ENCODE data around the gene ZIC1. TPM values are rescaled to one million over a fixed set of nuclear protein-coding genes. Genes with fewer than 3 reads are reported as not detected.

The ZIC1 gene
- total RNA-seq, 4 donors from 2014 or later: 1.6 to 2.5 (median 1.7) TPM; not detected in 1

DNA sequence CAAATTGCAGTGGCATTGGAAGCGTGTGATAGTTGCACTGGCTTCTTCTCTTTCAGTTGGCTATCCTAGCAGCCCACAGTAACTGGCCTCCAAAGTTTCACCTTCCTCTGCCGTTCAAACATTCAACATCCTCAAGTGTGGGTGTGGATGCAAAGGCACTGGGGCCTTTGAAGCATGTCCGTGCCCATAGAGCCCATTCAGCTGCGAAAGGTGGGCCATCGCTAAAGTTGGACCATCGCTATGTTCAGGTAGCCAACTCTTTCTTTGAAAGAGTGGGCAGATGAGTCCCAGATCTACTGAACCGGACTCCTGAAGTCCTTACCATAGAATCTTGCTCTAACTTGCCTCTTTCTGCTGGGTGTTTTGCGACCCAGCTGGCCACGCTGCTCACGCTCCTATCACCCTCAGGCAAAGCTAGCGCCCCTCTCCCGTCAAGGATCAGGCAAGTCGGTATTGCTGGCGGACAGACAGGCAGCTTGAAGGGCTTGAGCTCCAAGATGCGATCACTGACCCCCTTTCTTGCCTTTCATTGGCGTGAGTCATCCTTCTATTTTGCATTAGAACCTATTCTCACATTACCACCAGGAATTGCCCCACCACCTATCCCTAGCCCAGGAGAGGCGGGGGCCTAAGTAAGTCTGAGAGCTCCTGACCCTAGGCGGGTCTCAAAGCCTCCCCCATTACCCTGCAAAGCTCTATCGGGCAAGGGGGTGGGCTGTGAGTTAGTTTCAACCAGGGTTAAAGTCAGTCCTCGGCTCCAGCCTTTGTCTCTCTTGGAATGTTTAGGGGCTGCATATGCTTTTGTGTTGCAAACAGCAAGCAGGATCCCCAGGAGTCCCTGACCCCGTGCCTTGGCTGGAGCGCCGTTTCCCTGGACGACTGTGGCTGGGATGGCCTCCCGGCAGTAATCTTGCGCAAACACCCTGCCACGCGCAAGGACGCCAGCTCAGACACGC is 31.5 kb upstream of the ZIC1 start:
- no peaks in the 10 kb centered on the region for H3K9me3 ChIP-seq
- DNase-seq: no peak
- no peak for TF ChIP-seq POLR2A (IDR thresholded peaks at IDR 0.05)
- TF ChIP-seq, protein P1, sequence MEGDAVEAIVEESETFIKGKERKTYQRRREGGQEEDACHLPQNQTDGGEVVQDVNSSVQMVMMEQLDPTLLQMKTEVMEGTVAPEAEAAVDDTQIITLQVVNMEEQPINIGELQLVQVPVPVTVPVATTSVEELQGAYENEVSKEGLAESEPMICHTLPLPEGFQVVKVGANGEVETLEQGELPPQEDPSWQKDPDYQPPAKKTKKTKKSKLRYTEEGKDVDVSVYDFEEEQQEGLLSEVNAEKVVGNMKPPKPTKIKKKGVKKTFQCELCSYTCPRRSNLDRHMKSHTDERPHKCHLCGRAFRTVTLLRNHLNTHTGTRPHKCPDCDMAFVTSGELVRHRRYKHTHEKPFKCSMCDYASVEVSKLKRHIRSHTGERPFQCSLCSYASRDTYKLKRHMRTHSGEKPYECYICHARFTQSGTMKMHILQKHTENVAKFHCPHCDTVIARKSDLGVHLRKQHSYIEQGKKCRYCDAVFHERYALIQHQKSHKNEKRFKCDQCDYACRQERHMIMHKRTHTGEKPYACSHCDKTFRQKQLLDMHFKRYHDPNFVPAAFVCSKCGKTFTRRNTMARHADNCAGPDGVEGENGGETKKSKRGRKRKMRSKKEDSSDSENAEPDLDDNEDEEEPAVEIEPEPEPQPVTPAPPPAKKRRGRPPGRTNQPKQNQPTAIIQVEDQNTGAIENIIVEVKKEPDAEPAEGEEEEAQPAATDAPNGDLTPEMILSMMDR (IDR thresholded peaks at IDR 0.05): no peak
- no peaks in the 10 kb centered on the region for H3K4me1 ChIP-seq
- peaks cover 0 to 36% of the 10 kb centered on the region in 2 donors for H3K27me3 ChIP-seq
- no peaks in the 10 kb centered on the region for H3K36me3 ChIP-seq
- H3K4me3 ChIP-seq: no peak overlapping the region
- H3K27ac ChIP-seq: no peak overlapping the region

DNA sequence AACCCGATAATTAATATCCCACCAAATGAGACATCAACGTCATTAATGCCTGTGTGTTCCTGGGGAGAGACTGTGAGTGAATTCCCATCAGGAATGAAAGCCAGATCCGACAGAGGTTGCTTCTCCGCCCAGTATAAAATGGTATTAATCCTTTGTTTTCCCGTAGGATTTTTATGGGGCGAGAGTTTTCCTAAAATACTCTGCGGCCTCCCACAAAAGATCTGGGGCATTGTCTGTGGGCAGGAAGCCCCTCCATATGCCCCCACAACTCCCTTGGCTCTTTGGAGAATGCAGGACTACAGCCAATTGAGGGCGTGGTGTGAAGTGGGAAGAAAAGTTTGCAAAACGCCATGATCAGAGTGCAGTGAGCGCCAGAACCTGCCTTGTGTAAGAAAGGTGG is 29.5 kb upstream of the ZIC1 start:
- Histone ChIP-seq H3K9me3 (no peaks in the 10 kb centered on the region), H3K27ac (no peak overlapping the region), H3K4me3 (no peak overlapping the region), H3K27me3 (peaks cover 0 to 42% of the 10 kb centered on the region in 2 donors), H3K36me3 (no peaks in the 10 kb centered on the region), H3K4me1 (no peaks in the 10 kb centered on the region)
- no peak for DNase-seq
- no peak for TF ChIP-seq POLR2A (IDR thresholded peaks at IDR 0.05)
- TF ChIP-seq, protein P1 (IDR thresholded peaks at IDR 0.05): no peak

DNA sequence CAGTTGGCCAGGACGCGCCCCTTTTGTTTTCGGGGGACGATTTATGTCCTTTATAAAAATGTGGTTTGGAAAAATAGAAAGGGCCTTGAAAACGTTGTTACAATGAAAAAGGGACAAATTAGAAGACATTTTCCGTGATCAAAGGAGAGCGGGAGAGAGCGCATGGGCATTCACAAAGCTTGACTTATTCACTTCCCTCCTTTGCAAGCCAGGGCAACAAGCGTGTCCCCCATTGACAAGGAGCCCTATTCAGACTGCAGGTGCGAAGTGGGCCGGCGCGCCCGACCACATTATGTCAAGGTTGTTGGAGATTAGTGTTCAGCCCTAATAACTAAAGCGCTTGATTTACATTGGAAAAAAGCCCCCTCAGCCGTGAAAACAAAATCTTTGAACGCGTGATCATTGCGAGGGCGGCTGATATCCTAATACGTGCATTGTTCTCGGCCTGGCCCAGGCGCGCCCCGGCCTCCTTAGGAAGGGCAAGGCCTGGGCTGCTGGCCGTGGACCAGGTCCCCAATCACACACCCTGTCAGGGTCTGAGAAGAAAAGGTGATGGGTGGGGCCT is 28.7 kb upstream of the ZIC1 start:
- TF ChIP-seq, protein P1 (IDR thresholded peaks at IDR 0.05): no peak
- no peak for TF ChIP-seq POLR2A (IDR thresholded peaks at IDR 0.05)
- Histone ChIP-seq H3K27me3 (peaks cover 0 to 49% of the 10 kb centered on the region in 2 donors), H3K27ac (no peak overlapping the region), H3K9me3 (no peaks in the 10 kb centered on the region), H3K4me3 (no peak overlapping the region), H3K36me3 (no peaks in the 10 kb centered on the region), H3K4me1 (no peaks in the 10 kb centered on the region)
- DNase-seq: no peak

DNA sequence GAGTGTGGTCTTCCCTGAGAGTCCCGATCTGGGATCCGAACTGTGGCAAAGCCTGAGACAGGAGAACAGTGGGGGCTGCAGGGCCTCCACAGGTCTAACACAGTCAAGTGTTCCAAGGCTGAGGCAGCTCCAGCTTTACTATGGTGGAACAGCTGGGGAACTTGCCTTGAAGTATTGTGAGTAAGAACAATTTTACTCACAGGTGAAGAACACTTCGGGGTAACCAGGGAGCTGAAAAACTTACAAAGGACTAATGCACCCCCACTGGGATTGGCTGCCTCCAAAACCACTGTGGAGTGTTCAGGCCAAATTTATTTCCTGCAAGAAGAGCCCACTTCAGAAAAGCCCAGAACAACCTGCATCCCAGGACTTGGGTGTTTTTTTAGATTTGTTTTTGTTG is 28.2 kb upstream of the ZIC1 start:
- H3K36me3 ChIP-seq: no peaks in the 10 kb centered on the region
- peaks cover 0 to 54% of the 10 kb centered on the region in 2 donors for H3K27me3 ChIP-seq
- H3K4me1 ChIP-seq: no peaks in the 10 kb centered on the region

DNA sequence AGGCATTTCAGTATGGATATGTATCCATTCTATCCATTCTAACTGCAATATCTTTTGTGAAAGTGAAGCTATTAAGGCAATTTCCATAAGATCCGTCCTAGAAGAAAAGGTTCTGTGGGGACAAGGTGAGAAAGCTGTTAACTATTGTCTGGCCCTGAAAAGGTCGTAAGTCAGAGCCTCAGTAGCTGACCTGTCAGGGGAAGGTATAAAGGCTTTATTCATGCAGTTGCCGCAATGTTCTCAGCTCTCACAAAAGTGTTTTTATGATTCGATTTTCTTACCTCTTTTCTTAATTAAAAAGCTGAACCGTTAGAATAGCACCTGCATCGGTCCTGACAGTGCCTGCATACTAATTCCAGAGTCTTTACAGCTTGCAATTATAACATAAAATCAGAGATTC is 27.6 kb upstream of the ZIC1 start:
- no peak for DNase-seq
- Histone ChIP-seq H3K27me3 (peaks cover 0 to 56% of the 10 kb centered on the region in 2 donors), H3K4me3 (no peak overlapping the region), H3K36me3 (no peaks in the 10 kb centered on the region), H3K27ac (no peak overlapping the region), H3K4me1 (no peaks in the 10 kb centered on the region), H3K9me3 (no peaks in the 10 kb centered on the region)
- no peak for TF ChIP-seq POLR2A (IDR thresholded peaks at IDR 0.05)
- TF ChIP-seq, protein P1 (IDR thresholded peaks at IDR 0.05): no peak

More for the DNA sequence above, 28.2 kb upstream of the ZIC1 start:
- TF ChIP-seq POLR2A (IDR thresholded peaks at IDR 0.05): no peak
- TF ChIP-seq, protein P1 (IDR thresholded peaks at IDR 0.05): no peak
- Histone ChIP-seq H3K27ac (no peak overlapping the region), H3K9me3 (no peaks in the 10 kb centered on the region), H3K4me3 (no peak overlapping the region)
- no peak for DNase-seq
